SH-SY5Y (cell line): ENCODE measurements around the gene HDAC9.

ENCODE experiments used
- GATA2 ChIP-seq: IDR thresholded peaks from 2 replicates; pipeline ENCODE4 v1.6.1; 2011; ENCODE audit warnings: mild to moderate bottlenecking, low read depth, low read length
- GATA3 ChIP-seq: IDR thresholded peaks from 2 replicates; pipeline ENCODE4 v1.6.1; 2011; ENCODE audit warnings: low read depth, mild to moderate bottlenecking, low read length, moderate library complexity

GRCh38 chr7:19017374-19017773, 521.8 kb downstream of the HDAC9 start:
- no peak for TF ChIP-seq GATA2
- TF ChIP-seq GATA3, result no peak
